Measurements from ENCODE around the gene ONECUT2.

GRCh38 chr18:57433482-57433881 is 1.7 kb upstream of the ONECUT2 start:
- no peak for TF ChIP-seq CTCF (IDR thresholded peaks at IDR 0.05)
- TF ChIP-seq POLR2AphosphoS5 (IDR thresholded peaks at IDR 0.05), result no peak
- no peak for TF ChIP-seq POLR2A (IDR thresholded peaks at IDR 0.05)
- TF ChIP-seq EP300 (IDR thresholded peaks at IDR 0.05), result no peak

Measured in sigmoid colon (tissue), 4 donors.